ENCODE data around the gene CCDC27. TPM values are rescaled to one million over a fixed set of nuclear protein-coding genes. Genes with fewer than 3 reads are reported as not detected.

CCDC27 gene
- total RNA-seq, 1 experiment from 2014 or later: not detected

DNA sequence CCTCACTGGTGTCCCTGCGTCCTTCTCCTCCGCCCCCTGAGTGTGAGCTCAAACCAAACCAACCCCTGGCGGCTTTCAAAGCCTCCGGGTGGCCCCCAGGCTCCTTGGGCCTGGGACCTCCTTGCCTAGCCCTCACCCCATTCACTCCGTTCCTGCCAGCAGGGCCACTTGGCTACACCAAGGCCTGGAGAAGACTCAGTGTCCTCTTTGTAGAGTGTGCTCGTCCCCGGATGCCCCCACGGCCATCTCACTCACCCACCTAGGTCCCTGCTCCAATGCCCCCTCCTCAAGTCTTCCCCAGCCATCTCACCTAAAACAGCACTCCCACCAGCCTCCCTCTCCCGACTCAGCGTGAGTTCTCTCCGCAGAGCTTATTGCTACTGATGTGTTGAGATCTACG, 7.2 kb upstream of the CCDC27 start:
- Mint-ChIP-seq H3K27me3 (ENCODE audit: insufficient read depth, unreplicated experiment) (no peaks in the 10 kb centered on the region), H3K9me3 (ENCODE audit: unreplicated experiment) (no peaks in the 10 kb centered on the region)

DNA sequence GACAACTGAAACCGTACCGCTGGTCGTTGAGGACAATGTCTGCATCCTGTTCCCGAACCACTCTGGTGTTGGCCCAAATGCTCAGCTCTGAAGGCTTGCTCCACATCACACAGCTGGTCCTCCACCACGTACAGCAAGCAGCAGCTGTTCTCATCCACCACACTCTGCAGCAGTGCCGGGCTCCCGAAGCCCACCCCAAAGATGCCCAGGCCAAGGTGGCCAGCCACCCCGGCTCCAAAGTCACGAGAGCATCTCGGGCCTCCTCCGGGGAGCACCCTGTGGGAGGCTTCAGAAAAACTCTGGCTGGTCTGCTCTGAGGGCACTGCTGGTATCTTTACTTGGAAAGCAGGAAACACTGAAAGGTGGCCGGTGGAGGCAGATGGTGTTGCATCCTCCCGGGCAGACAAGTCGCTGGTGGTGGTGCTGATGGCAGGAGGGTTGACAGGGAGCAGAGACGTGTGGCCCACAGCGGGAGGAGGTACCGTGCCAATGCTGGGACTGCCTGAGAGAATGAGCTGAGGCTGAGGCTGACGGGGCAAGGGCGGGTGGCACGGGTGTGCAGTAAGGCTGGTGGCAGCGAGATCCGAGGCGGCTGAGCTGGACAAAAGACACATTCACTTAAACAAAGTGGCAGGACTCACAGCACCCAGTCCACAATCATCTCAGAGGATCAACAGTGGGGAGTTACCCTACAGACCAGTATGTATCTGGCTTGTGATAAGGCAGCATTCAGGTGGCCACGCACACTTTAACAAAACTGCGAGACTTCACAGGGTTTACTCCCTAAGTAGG, 6.5 kb upstream of the CCDC27 start:
- H3K4me1 Mint-ChIP-seq (ENCODE audit: low read depth, unreplicated experiment): peaks cover 6% of the 10 kb centered on the region
- H3K27me3 Mint-ChIP-seq (ENCODE audit: insufficient read depth, unreplicated experiment): no peaks in the 10 kb centered on the region
- ChIA-PET CTCF (no interaction called here), POLR2A (interaction anchor here (0.6 kb wide), 1 partner anchor 236 kb away, joined by 4 read pairs; no protein-coding TSS in a partner anchor)
- intact Hi-C loops (cut with micrococcal nuclease; ENCODE audit: unreplicated experiment): no loop called here
- Histone ChIP-seq H3K27me3 (replicated peaks; ENCODE audit: control insufficient read depth, insufficient read depth, low read length) (no peaks in the 10 kb centered on the region), H3K4me1 (no peaks in the 10 kb centered on the region), H3K4me3 (ENCODE audit: low read depth, low read length) (no peak overlapping the region), H3K36me3 (ENCODE audit: control insufficient read depth, insufficient read depth, low read length) (no peaks in the 10 kb centered on the region), H3K9me3 (no peaks in the 10 kb centered on the region)
- H3K9me3 Mint-ChIP-seq (ENCODE audit: unreplicated experiment): no peaks in the 10 kb centered on the region
- no peak overlapping the region for H3K27ac Mint-ChIP-seq (ENCODE audit: unreplicated experiment)
- no peak overlapping the region for H3K4me3 Mint-ChIP-seq (ENCODE audit: unreplicated experiment)
- BruUV-seq (replicated peaks): no TSS peak
- DNase-seq: no peak
- TF ChIP-seq, protein P1, sequence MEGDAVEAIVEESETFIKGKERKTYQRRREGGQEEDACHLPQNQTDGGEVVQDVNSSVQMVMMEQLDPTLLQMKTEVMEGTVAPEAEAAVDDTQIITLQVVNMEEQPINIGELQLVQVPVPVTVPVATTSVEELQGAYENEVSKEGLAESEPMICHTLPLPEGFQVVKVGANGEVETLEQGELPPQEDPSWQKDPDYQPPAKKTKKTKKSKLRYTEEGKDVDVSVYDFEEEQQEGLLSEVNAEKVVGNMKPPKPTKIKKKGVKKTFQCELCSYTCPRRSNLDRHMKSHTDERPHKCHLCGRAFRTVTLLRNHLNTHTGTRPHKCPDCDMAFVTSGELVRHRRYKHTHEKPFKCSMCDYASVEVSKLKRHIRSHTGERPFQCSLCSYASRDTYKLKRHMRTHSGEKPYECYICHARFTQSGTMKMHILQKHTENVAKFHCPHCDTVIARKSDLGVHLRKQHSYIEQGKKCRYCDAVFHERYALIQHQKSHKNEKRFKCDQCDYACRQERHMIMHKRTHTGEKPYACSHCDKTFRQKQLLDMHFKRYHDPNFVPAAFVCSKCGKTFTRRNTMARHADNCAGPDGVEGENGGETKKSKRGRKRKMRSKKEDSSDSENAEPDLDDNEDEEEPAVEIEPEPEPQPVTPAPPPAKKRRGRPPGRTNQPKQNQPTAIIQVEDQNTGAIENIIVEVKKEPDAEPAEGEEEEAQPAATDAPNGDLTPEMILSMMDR (IDR thresholded peaks at IDR 0.05; ENCODE audit: insufficient read depth in 1 of 2, low read depth in 1 of 2, low read length in 1 of 2, severe bottlenecking in 1 of 2, unreplicated experiment in 1 of 2): no peak
- no peaks in the 10 kb centered on the region for H3K36me3 Mint-ChIP-seq (ENCODE audit: insufficient read depth, unreplicated experiment)

More for the DNA sequence above, 7.2 kb upstream of the CCDC27 start:
- no peaks in the 10 kb centered on the region for H3K27me3 ChIP-seq (replicated peaks; ENCODE audit: control insufficient read depth, insufficient read depth, low read length)
- intact Hi-C loops (cut with micrococcal nuclease; ENCODE audit: unreplicated experiment): no loop called here
- ChIA-PET CTCF (no interaction called here), POLR2A (no interaction called here)
- H3K36me3 Mint-ChIP-seq (ENCODE audit: insufficient read depth, unreplicated experiment): no peaks in the 10 kb centered on the region
- H3K4me1 Mint-ChIP-seq (ENCODE audit: low read depth, unreplicated experiment): peaks cover 6% of the 10 kb centered on the region
- H3K9me3 ChIP-seq: no peaks in the 10 kb centered on the region
- TF ChIP-seq, protein P1 (IDR thresholded peaks at IDR 0.05; ENCODE audit: insufficient read depth in 1 of 2, low read depth in 1 of 2, low read length in 1 of 2, severe bottlenecking in 1 of 2, unreplicated experiment in 1 of 2): no peak
- BruUV-seq (replicated peaks): no TSS peak
- H3K4me3 Mint-ChIP-seq (ENCODE audit: unreplicated experiment): no peak overlapping the region
- H3K36me3 ChIP-seq (ENCODE audit: control insufficient read depth, insufficient read depth, low read length): no peaks in the 10 kb centered on the region
- H3K27ac Mint-ChIP-seq (ENCODE audit: unreplicated experiment): no peak overlapping the region
- H3K4me1 ChIP-seq: no peaks in the 10 kb centered on the region
- DNase-seq: no peak
- H3K4me3 ChIP-seq (ENCODE audit: low read depth, low read length): no peak overlapping the region

DNA sequence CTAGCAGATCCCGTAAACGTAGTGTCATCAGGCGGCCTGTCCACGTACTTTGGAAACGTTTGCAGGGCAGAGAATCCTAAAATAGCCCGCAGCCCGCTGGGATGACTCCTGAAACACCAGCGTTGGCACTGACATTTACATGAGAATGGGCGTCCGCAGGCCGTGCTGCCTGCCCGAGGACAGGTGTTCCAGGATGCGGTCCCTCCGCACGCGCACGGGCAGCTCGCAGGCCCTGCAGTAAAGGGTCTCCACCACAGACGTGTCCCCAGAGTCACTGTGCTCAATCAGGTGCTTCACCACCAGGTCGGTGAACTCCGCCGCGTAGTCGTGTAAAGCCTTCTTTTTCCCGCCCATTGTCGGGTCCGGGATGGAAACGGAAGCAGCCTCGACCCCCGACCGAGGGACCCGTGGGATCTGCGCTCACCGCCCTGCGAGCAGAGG, 5.8 kb upstream of the CCDC27 start:
- no peak for DNase-seq
- POLR2A ChIA-PET: interaction anchor here (0.6 kb wide), 1 partner anchor 236 kb away, joined by 4 read pairs; no protein-coding TSS in a partner anchor
- Mint-ChIP-seq H3K4me3 (ENCODE audit: unreplicated experiment) (no peak overlapping the region), H3K27ac (ENCODE audit: unreplicated experiment) (no peak overlapping the region), H3K27me3 (ENCODE audit: insufficient read depth, unreplicated experiment) (no peaks in the 10 kb centered on the region), H3K36me3 (ENCODE audit: insufficient read depth, unreplicated experiment) (no peaks in the 10 kb centered on the region), H3K4me1 (ENCODE audit: low read depth, unreplicated experiment) (peaks cover 6% of the 10 kb centered on the region), H3K9me3 (ENCODE audit: unreplicated experiment) (no peaks in the 10 kb centered on the region)
- Histone ChIP-seq H3K4me1 (no peaks in the 10 kb centered on the region), H3K4me3 (ENCODE audit: low read depth, low read length) (no peak overlapping the region), H3K27me3 (replicated peaks; ENCODE audit: control insufficient read depth, insufficient read depth, low read length) (no peaks in the 10 kb centered on the region), H3K36me3 (ENCODE audit: control insufficient read depth, insufficient read depth, low read length) (no peaks in the 10 kb centered on the region), H3K9me3 (no peaks in the 10 kb centered on the region)
- intact Hi-C loops (cut with micrococcal nuclease; ENCODE audit: unreplicated experiment): no loop called here
- TF ChIP-seq, protein P1 (IDR thresholded peaks at IDR 0.05; ENCODE audit: insufficient read depth in 1 of 2, low read depth in 1 of 2, low read length in 1 of 2, severe bottlenecking in 1 of 2, unreplicated experiment in 1 of 2): no peak
- CTCF ChIA-PET: no interaction called here
- BruUV-seq (replicated peaks): no TSS peak

Measured in Caco-2 (cell line).